ENCODE results near the gene ANKRD13B. TPM values are rescaled to one million over a fixed set of nuclear protein-coding genes. Genes with fewer than 3 reads are reported as not detected.

ANKRD13B gene
- total and polyA plus RNA-seq, 3 donors from 2014 or later, result 32.8 to 59.8 (median 48.8) TPM

DNA sequence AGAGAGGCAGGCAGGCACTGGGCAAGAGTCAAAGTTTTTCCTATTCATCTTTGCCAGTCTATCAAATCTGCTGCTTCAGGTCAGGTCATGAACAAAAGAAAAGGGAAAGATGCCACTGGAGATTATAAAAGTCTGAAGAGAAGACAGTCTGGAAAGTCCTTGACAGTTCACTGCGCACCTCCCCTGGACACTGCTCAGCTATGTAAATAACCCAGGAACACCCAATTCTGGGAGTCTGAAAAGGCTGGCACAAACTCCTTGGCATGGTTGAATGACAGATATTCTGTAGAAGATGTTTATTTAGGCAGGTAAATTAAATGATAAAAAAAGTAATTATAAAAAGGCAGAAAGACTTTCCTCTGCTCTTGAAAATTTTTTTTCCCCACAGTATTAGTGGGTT is 35.0 kb downstream of the ANKRD13B start:
- no peak for DNase-seq
- intact Hi-C loops (cut with DNase I; ENCODE audit: low total_unique reads), result loop anchor here (5.0 kb wide), 1 partner anchor 149 kb away; no protein-coding TSS in a partner anchor
- Histone ChIP-seq H3K4me1 (no peaks in the 10 kb centered on the region), H3K36me3 (ENCODE audit: low read depth, missing control alignments) (no peaks in the 10 kb centered on the region), H3K27ac (no peak overlapping the region), H3K9me3 (no peaks in the 10 kb centered on the region), H3K4me3 (no peak overlapping the region), H3K27me3 (no peaks in the 10 kb centered on the region)
- 93 to 95% methylated on average over 1 of the region's 1 CpG for WGBS, 2 donors
- TF ChIP-seq, protein P1, sequence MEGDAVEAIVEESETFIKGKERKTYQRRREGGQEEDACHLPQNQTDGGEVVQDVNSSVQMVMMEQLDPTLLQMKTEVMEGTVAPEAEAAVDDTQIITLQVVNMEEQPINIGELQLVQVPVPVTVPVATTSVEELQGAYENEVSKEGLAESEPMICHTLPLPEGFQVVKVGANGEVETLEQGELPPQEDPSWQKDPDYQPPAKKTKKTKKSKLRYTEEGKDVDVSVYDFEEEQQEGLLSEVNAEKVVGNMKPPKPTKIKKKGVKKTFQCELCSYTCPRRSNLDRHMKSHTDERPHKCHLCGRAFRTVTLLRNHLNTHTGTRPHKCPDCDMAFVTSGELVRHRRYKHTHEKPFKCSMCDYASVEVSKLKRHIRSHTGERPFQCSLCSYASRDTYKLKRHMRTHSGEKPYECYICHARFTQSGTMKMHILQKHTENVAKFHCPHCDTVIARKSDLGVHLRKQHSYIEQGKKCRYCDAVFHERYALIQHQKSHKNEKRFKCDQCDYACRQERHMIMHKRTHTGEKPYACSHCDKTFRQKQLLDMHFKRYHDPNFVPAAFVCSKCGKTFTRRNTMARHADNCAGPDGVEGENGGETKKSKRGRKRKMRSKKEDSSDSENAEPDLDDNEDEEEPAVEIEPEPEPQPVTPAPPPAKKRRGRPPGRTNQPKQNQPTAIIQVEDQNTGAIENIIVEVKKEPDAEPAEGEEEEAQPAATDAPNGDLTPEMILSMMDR (IDR thresholded peaks at IDR 0.05), result no peak
- TF ChIP-seq POLR2A (IDR thresholded peaks at IDR 0.05), result no peak

DNA sequence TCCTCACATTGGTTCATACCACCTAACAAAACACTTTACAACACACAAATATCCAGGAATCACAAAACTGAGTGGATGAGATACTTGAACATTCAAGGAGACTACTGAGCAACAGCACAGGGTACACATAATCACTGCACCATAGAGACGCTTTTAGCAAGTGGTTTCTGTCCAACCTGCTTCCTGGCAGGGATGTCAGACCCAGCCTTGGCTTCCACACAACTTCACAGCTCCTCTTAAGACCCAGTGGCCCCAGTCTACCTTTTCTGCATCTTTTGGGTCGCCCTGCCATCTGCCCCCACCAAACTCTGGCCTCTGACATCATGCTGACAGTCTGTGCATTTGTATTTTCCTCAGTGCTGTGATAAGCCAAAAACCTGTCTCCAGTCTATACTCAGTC is 35.7 kb downstream of the ANKRD13B start:
- TF ChIP-seq, protein P1 (IDR thresholded peaks at IDR 0.05), result no peak
- no peak for TF ChIP-seq POLR2A (IDR thresholded peaks at IDR 0.05)
- Histone ChIP-seq H3K27ac (no peak overlapping the region), H3K27me3 (no peaks in the 10 kb centered on the region), H3K4me3 (no peak overlapping the region), H3K36me3 (ENCODE audit: low read depth, missing control alignments) (no peaks in the 10 kb centered on the region), H3K9me3 (no peaks in the 10 kb centered on the region), H3K4me1 (no peaks in the 10 kb centered on the region)
- WGBS, 2 donors, result 94% methylated on average over 2 of the region's 2 CpGs
- no peak for DNase-seq
- intact Hi-C loops (cut with DNase I; ENCODE audit: low total_unique reads), result loop anchor here (5.0 kb wide), 1 partner anchor 149 kb away; no protein-coding TSS in a partner anchor

DNA sequence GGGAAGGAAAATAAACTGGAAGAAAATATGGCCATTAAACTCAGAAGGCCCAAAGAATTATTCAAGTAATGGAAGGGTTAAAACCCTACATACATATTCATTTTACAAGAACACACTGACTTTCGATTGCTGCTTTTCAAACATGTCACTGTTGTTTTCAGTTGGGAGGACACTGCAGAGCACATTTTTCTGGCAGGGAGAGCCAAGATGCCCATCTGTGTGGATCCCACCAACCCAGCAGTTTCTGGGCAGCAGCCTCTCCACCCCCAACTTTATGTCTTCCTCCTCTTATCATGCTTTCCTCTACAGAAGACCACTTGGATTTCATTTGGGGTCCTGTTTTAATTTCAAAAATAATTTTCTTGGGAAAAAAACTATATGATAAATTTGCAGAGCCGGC is 36.9 kb downstream of the ANKRD13B start:
- no peak for TF ChIP-seq POLR2A (IDR thresholded peaks at IDR 0.05)
- TF ChIP-seq, protein P1 (IDR thresholded peaks at IDR 0.05), result no peak
- H3K36me3 ChIP-seq (ENCODE audit: low read depth, missing control alignments), result no peaks in the 10 kb centered on the region

DNA sequence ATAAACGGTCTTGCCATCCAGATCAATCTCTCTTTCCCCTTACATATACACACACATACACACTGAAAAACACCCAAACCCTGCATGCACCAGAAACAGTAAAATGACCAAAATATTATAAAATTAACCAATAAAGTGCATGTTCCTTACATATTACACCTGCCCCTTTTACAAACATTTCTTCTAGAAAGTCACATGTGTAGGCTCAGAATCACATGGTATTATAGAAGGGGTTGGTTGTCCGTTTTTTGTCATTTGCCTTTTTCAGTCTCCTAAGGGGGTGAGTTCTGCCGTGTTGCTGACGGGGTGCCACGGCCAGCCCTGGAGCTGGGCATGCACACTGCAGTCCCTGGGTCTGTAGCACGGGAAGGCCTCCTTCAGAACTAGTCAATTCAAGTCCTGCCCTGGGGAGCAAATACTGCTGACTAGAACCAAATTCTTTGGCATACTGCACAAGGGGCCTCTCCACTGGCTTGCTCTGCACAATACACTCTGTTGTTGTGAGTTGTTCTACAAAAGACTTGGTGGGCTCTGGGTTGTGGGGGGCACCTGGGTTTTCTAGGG is 37.8 kb downstream of the ANKRD13B start:
- H3K9me3 ChIP-seq, result no peaks in the 10 kb centered on the region
- H3K36me3 ChIP-seq (ENCODE audit: low read depth, missing control alignments), result no peaks in the 10 kb centered on the region
- DNase-seq, result no peak
- no peak overlapping the region for H3K4me3 ChIP-seq
- no peaks in the 10 kb centered on the region for H3K4me1 ChIP-seq
- H3K27me3 ChIP-seq, result no peaks in the 10 kb centered on the region
- intact Hi-C loops (cut with DNase I; ENCODE audit: low total_unique reads), result no loop called here
- H3K27ac ChIP-seq, result no peak overlapping the region
- TF ChIP-seq, protein P1 (IDR thresholded peaks at IDR 0.05), result no peak
- 85 to 86% methylated on average over 6 of the region's 6 CpGs for WGBS, 2 donors

More for the DNA sequence above, 36.9 kb downstream of the ANKRD13B start:
- no peak for DNase-seq
- 74 to 85% methylated on average over 2 of the region's 2 CpGs for WGBS, 2 donors
- Histone ChIP-seq H3K4me1 (no peaks in the 10 kb centered on the region), H3K27me3 (no peaks in the 10 kb centered on the region), H3K4me3 (no peak overlapping the region), H3K9me3 (no peaks in the 10 kb centered on the region), H3K27ac (no peak overlapping the region)
- intact Hi-C loops (cut with DNase I; ENCODE audit: low total_unique reads), result loop anchor here (5.0 kb wide), 1 partner anchor 147 kb away; no protein-coding TSS in a partner anchor

DNA sequence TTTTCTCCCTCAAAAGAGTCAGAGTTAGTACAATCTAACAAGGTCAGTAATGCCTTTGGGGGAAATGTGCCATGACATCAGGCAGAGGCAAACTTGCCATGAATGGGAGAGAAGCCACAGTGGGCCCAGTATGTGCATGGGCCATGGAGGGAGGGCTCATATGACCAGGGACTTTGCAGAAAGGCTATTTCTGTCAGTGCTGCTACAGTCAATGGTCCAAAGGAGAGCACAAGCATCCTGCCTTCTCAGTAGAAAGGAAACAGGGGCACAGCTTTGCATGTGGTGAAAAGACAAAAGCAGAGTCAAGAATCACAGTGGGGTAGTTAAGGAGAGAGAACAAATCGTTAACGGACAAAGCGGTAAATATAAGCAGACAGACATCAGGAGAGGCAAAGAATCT is 41.0 kb downstream of the ANKRD13B start:
- H3K9me3 ChIP-seq, result no peaks in the 10 kb centered on the region
- H3K27me3 ChIP-seq, result no peaks in the 10 kb centered on the region
- no peak for DNase-seq
- 96% methylated on average over 3 of the region's 3 CpGs for whole genome bisulfite sequencing, 2 donors
- intact Hi-C loops (cut with DNase I; ENCODE audit: low total_unique reads), result no loop called here
- H3K36me3 ChIP-seq (ENCODE audit: low read depth, missing control alignments), result no peaks in the 10 kb centered on the region
- H3K4me1 ChIP-seq, result peaks cover under 1% of the 10 kb centered on the region
- H3K4me3 ChIP-seq, result no peak overlapping the region
- TF ChIP-seq POLR2A (IDR thresholded peaks at IDR 0.05), result no peak
- TF ChIP-seq, protein P1 (IDR thresholded peaks at IDR 0.05), result no peak
- no peak overlapping the region for H3K27ac ChIP-seq
